Islet of Langerhans (tissue), 1 donor: ENCODE measurements around the gene INPP4A.
"Not testable (repeated sequence)": the region's sequence is repeated elsewhere in the genome, so short reads cannot be mapped to it uniquely, and the experiment has no call there.

Experiments
- FAIRE-seq: peaks from one replicate; lab custom pipeline; 2011; peaks lifted over from hg19 to GRCh38; lab: Jason Lieb, UNC

Gene INPP4A

GRCh38 chr2:98588880-98589431 lies 144.3 kb downstream of the INPP4A start:
- FAIRE-seq = no peak

GRCh38 chr2:98589489-98589888 lies 144.8 kb downstream of the INPP4A start:
- FAIRE-seq = no peak

- no peak for FAIRE-seq
Observed at GRCh38 chr2:98592565-98592964, 147.9 kb downstream of the INPP4A start.

GRCh38 chr2:98594665-98595064 lies 150.0 kb downstream of the INPP4A start:
- FAIRE-seq = not testable (repeated sequence)

GRCh38 chr2:98598781-98599428 lies 154.2 kb downstream of the INPP4A start:
- no peak for FAIRE-seq

GRCh38 chr2:98601532-98602132 lies 157.0 kb downstream of the INPP4A start:
- FAIRE-seq = no peak

- FAIRE-seq = no peak
Observed at GRCh38 chr2:98604547-98604946, 159.9 kb downstream of the INPP4A start.

GRCh38 chr2:98605076-98605475 lies 160.4 kb downstream of the INPP4A start:
- no peak for FAIRE-seq

GRCh38 chr2:98606431-98606830 lies 161.8 kb downstream of the INPP4A start:
- no peak for FAIRE-seq

- no peak for FAIRE-seq
Observed at GRCh38 chr2:98607104-98607503, 162.4 kb downstream of the INPP4A start.

- no peak for FAIRE-seq
Observed at GRCh38 chr2:98607741-98608115, 163.1 kb downstream of the INPP4A start.

GRCh38 chr2:98608116-98608961 lies 163.7 kb downstream of the INPP4A start, which contains the start of the genes COA5 and UNC50:
COA5 (minus strand) TSS chr2:98608512; CDS start chr2:98608405, 107 bp downstream.
UNC50 (plus strand) TSS chr2:98608589; CDS start chr2:98609760, 1,171 bp downstream.
- no peak for FAIRE-seq

- no peak for FAIRE-seq
Observed at GRCh38 chr2:98608962-98609604, 164.4 kb downstream of the INPP4A start.

GRCh38 chr2:98614024-98614739 lies 169.5 kb downstream of the INPP4A start:
- FAIRE-seq = no peak

- FAIRE-seq = no peak
Observed at GRCh38 chr2:98615481-98615880, 170.8 kb downstream of the INPP4A start.

GRCh38 chr2:98617149-98617548 lies 172.5 kb downstream of the INPP4A start:
- no peak for FAIRE-seq

- no peak for FAIRE-seq
Observed at GRCh38 chr2:98623657-98624056, 179.0 kb downstream of the INPP4A start.

GRCh38 chr2:98632351-98632750 lies 187.7 kb downstream of the INPP4A start:
- FAIRE-seq = no peak

- no peak for FAIRE-seq
Observed at GRCh38 chr2:98634406-98635092, 189.9 kb downstream of the INPP4A start.

GRCh38 chr2:98637401-98638147 lies 192.9 kb downstream of the INPP4A start:
- no peak for FAIRE-seq
